ENCODE results near the gene CCL4.
"Not testable (repeated sequence)": the region's sequence is repeated elsewhere in the genome, so short reads cannot be mapped to it uniquely, and the experiment has no call there.

The CCL4 gene

GRCh38 chr17:36103401-36103975 is at the start of gene CCL4:
CCL4 (plus strand) TSS chr17:36103827; CDS start chr17:36103906, 79 bp downstream.
- TF ChIP-seq, protein P1, sequence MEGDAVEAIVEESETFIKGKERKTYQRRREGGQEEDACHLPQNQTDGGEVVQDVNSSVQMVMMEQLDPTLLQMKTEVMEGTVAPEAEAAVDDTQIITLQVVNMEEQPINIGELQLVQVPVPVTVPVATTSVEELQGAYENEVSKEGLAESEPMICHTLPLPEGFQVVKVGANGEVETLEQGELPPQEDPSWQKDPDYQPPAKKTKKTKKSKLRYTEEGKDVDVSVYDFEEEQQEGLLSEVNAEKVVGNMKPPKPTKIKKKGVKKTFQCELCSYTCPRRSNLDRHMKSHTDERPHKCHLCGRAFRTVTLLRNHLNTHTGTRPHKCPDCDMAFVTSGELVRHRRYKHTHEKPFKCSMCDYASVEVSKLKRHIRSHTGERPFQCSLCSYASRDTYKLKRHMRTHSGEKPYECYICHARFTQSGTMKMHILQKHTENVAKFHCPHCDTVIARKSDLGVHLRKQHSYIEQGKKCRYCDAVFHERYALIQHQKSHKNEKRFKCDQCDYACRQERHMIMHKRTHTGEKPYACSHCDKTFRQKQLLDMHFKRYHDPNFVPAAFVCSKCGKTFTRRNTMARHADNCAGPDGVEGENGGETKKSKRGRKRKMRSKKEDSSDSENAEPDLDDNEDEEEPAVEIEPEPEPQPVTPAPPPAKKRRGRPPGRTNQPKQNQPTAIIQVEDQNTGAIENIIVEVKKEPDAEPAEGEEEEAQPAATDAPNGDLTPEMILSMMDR (IDR thresholded peaks at IDR 0.05): not testable (repeated sequence)

- TF ChIP-seq, protein P1 (IDR thresholded peaks at IDR 0.05): no peak
Observed at GRCh38 chr17:36055171-36055570, 48.5 kb upstream of the CCL4 start.

DNA sequence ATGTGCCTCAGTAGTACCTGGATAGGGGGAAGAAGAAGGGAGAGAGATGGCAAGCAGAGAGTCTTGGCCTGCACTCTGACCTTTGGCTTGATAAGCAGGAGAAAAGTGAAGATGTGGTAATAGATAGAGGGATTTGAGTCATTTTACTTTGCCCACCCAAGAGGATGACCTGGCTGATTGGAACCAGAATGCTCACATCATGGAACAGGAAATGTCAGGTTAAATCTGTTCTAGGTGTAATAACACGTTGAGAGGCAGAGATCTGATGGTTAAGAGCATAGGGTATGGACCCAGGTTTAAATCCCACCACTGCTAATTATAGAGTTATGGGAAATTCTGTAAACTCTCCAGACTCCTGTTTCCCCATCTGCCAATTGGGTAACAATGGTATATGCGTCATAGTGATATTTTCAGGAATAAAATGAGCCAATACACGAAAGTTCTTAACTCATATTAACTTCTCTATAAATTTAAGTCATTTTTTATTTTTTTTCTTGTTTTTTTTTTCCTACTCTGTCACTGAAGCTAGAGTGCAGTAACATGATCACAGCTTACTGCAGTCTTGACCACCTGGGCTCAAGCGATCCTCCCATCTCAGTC is 47.6 kb upstream of the CCL4 start:
- TF ChIP-seq, protein P1 (IDR thresholded peaks at IDR 0.05): no peak

DNA sequence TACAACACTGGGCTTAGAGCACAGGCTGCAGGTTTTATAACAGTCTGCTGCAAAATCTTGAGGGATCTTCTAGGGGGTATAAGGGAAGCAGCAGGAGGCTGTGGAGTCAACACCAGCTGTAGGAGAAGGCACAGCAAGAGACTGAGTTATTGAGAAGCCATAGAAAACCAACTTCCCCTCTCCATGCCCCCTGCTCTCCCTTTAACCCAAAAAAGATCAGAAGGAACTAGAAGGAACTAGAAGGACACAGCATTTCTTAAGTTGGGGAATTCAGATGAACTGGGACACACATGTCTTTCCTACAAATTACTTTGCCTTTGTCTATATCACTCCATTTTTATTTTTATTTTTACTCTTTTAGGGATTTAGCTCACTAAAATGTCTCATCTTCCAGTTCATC is 45.7 kb upstream of the CCL4 start:
- TF ChIP-seq, protein P1 (IDR thresholded peaks at IDR 0.05): no peak

DNA sequence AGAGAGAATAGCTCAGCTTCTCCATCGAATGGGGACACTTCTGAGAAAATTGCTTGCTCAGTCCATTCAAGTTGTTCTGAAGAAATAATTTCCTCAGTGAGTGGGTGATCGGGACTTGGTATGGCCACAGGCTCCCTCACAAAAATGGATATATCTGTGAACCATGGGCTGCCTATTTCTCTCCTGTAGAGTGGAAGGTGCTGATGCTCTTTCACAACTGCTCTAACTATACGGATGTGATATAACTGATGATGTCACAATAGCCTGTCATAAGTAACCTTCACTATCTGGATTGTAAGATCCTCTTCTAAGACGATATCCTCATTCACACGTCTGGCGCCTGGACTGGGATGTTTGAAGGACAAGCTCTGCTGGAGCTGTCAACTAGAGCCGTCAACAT is 44.2 kb upstream of the CCL4 start:
- TF ChIP-seq, protein P1 (IDR thresholded peaks at IDR 0.05): no peak

DNA sequence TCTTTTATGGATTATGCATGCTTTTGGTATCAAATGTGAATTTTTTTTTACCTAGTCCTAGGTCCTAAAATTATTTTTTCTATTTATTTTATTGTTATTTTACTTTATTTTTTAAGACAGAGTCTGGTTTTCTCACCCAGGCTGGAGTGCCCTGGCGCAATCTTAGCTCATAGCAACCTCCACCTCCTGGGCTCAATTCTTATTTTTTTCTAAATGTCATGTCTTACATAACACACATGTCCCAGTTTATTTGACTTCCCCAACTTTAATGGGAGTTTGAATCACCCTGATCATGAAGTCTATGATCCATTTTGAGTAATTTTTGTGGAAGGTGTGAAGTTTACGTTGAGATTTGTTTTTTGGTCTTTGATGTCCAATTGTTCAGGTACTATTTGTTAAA is 42.8 kb upstream of the CCL4 start:
- TF ChIP-seq, protein P1 (IDR thresholded peaks at IDR 0.05): no peak

GRCh38 chr17:36063786-36064541 is 39.7 kb upstream of the CCL4 start, which contains the start of gene CCL18:
CCL18 (plus strand) TSS chr17:36064272; CDS start chr17:36064343, 71 bp downstream.
- TF ChIP-seq, protein P1 (IDR thresholded peaks at IDR 0.05): no peak

Data from LNCAP (cell line).